HepG2 (cell line): ENCODE results near the gene TOMM20. TPM values are rescaled to one million over a fixed set of nuclear protein-coding genes. Genes with fewer than 3 reads are reported as not detected.

Experiments
- BCL6 ChIP-seq: IDR thresholded peaks from 2 replicates; pipeline ENCODE4 v1.6.1; 2016; ENCODE audit warnings: missing genetic modification reagents, missing compliant biosample characterization
- CBX1 ChIP-seq: IDR thresholded peaks from one replicate; pipeline ENCODE4 v1.6.1; 2016; ENCODE audit warnings: antibody characterized with exemption, low read depth
- CREM ChIP-seq, 2 experiments: sonication (generic) in 1 of 2; formaldehyde crosslinking in 1 of 2; IDR thresholded peaks; 2 replicates each; pipeline versions ENCODE4 v1.4.0 to v1.6.1; 2016 to 2020; ENCODE audit warnings: antibody characterized with exemption in 1 of 2, mild to moderate bottlenecking in 1 of 2, missing genetic modification reagents in 1 of 2
- FLYWCH1 ChIP-seq: sonication (generic); formaldehyde crosslinking; IDR thresholded peaks from 2 replicates; pipeline ENCODE4 v1.8.1; 2023; ENCODE audit warnings: mild to moderate bottlenecking, missing genetic modification reagents
- GATAD1 ChIP-seq: IDR thresholded peaks from 2 replicates; pipeline ENCODE4 v1.6.1; 2016; ENCODE audit warnings: missing genetic modification reagents, missing compliant biosample characterization
- GTF3A ChIP-seq: sonication (generic); formaldehyde crosslinking; conservative IDR thresholded peaks from 2 replicates; pipeline ENCODE4 v1.4.0; 2020; ENCODE audit warnings: mild to moderate bottlenecking, missing genetic modification reagents
- HOXA9 ChIP-seq: sonication (generic); formaldehyde crosslinking; IDR thresholded peaks from 2 replicates; pipeline ENCODE4 v1.8.1; 2022; ENCODE audit warnings: missing genetic modification reagents, mild to moderate bottlenecking, moderate library complexity, borderline replicate concordance
- KLF12 ChIP-seq: sonication (generic); formaldehyde crosslinking; IDR thresholded peaks from 2 replicates; pipeline ENCODE4 v1.4.0; 2020; ENCODE audit warnings: missing genetic modification reagents, borderline replicate concordance
- RCOR2 ChIP-seq: IDR thresholded peaks from 2 replicates; pipeline ENCODE4 v1.6.1; 2016; ENCODE audit warnings: missing biosample characterization, missing genetic modification reagents
- SNAI1 ChIP-seq: sonication (generic); formaldehyde crosslinking; IDR thresholded peaks from 2 replicates; pipeline ENCODE4 v1.5.0; 2020; ENCODE audit warnings: mild to moderate bottlenecking, missing genetic modification reagents, borderline replicate concordance
- SP5 ChIP-seq: IDR thresholded peaks from 2 replicates; pipeline ENCODE4 v1.6.1; 2016; ENCODE audit warnings: low read depth, borderline replicate concordance
- ZEB1 ChIP-seq: IDR thresholded peaks from 2 replicates; pipeline ENCODE4 v1.6.1; 2012; ENCODE audit warnings: mild to moderate bottlenecking, low read depth, inconsistent platforms; ENCODE audit not compliant: insufficient replicate concordance
- ZFP1 ChIP-seq: IDR thresholded peaks from 2 replicates; pipeline ENCODE4 v1.6.1; 2016
- ZNF629 ChIP-seq: sonication (generic); formaldehyde crosslinking; conservative IDR thresholded peaks from 2 replicates; pipeline ENCODE4 v1.5.0; 2020; ENCODE audit warnings: missing genetic modification reagents
- ZNF720 ChIP-seq: sonication (generic); formaldehyde crosslinking; IDR thresholded peaks from 2 replicates; pipeline ENCODE4 v1.4.0; 2020; ENCODE audit warnings: missing genetic modification reagents
- ZNF83 ChIP-seq: sonication (generic); formaldehyde crosslinking; IDR thresholded peaks from 2 replicates; pipeline ENCODE4 v1.4.0; 2020; ENCODE audit warnings: missing genetic modification reagents, mild to moderate bottlenecking, borderline replicate concordance
- polyA plus RNA-seq, 8 experiments: library from polyadenylated mRNA; depleted of rRNA in 3 of 8; stranded (reverse) in 7 of 8; unstranded in 1 of 8; fragments of >200 nt; fragmentation: Illumina TruSeq in 4 of 8; extraction: Trizol in 4 of 8; gene quantifications; 2 replicates each; pipeline versions ENCODE4 v1.2.1 to v1.2.3, GENCODE V29; 2011 to 2016; ENCODE audit warnings: low read depth in 4 of 8, missing spikeins in 1 of 8, mixed read lengths in 1 of 8; ENCODE audit not compliant: insufficient read depth in 1 of 8
- total RNA-seq, 5 experiments: library from RNA; depleted of rRNA; stranded (reverse); fragments of >200 nt; fragmentation: Illumina TruSeq; extraction: Trizol; gene quantifications; 2 replicates each; pipeline ENCODE4 v1.2.3, GENCODE V29; 2016; ENCODE audit warnings: low read depth in 1 of 5
- TF ChIP-seq, protein P1 (sequence below): fragments of 450-650 bp; IDR thresholded peaks from 2 replicates; pipeline ENCODE4 v1.6.1; 2016
- TF ChIP-seq, protein P2 (sequence below): sonication (generic); formaldehyde crosslinking; IDR thresholded peaks from 2 replicates; pipeline ENCODE4 v1.4.0; 2020; ENCODE audit warnings: mild to moderate bottlenecking, missing genetic modification reagents
- TF ChIP-seq, protein P3 (sequence below): sonication (generic); formaldehyde crosslinking; IDR thresholded peaks from 2 replicates; pipeline ENCODE4 v1.4.0; 2020; ENCODE audit warnings: missing genetic modification reagents, borderline replicate concordance
- TF ChIP-seq, protein P4 (sequence below): sonication (generic); formaldehyde crosslinking; IDR thresholded peaks from 2 replicates; pipeline ENCODE4 v1.4.0; 2020; ENCODE audit warnings: missing genetic modification reagents
- TF ChIP-seq, protein P5 (sequence below): IDR thresholded peaks from 2 replicates; pipeline ENCODE4 v1.6.1; 2018; ENCODE audit warnings: missing genetic modification reagents, mild to moderate bottlenecking, missing compliant biosample characterization

Gene TOMM20
- total and polyA plus RNA-seq, 2 of the 13 experiments (the other 11 are each of a cell fraction or from before 2014, with no cell fraction given) = 153 to 376 TPM

DNA sequence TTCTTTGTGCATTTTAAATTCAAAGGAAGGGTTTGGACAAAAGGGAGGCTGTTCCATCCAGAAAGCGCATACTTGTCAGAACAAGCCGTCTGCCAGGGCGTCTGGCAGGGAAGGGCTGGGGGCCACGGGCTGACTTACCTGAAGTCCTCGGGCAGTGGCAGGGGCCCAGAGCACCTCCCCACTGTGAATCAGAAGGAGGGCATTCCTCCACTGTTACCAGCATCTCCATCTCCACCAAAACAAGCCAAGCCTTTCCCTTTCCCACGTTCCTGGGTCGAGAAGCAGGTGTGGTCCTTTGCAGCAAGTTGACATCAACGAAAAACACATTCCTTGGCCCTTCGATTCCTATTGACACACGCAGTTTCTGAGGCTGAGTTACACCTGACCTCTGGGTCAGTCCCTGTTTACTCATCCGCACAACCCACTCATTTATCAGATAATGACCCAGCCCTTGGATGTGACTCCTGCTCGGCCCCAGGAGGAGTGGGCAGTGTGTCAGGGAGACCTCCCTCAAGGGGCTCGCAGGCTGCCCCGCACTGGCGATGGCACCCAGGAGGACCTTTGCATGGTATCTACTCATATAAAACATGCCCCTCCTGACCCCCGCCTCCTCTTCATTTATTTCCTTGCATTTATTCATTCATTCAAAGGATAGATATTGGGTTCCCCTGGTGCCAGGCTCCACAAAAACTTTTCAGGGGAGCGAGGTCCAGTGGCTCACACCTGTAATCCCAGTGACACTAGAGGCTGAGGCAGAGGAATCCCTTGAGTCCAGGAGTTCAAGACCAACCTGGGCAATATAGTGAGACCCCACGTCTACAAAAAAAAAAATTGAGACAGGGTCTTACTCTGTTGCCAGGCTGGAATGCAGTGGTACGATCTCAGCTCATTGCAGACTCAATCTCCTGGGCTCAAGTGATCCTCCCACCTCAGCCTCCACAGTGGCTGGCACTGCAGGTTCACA lies 60.2 kb downstream of the TOMM20 start (continued):
- TF ChIP-seq FLYWCH1 (CRISPR knock-in tag) (no peak), KLF12 (CRISPR knock-in tag) (peak; percentile 79; the same call in 1 of the 2 replicates), HOXA9 (no peak), ZFP1 (CRISPR knock-in tag) (0 out of 2 replicates have a peak, but pooled peaks have one; percentile 28), GTF3A (CRISPR knock-in tag) (no peak), ZNF83 (CRISPR knock-in tag) (no peak), ZNF629 (CRISPR knock-in tag) (peak; percentile 30; the same call in 1 of the 2 replicates), SP5 (peak; percentile 81), GATAD1 (CRISPR knock-in tag) (no peak; the same call in 1 of the 2 replicates), CBX1 (no peak), ZEB1 (no peak), ZNF720 (CRISPR knock-in tag) (no peak), RCOR2 (peak; percentile 77), BCL6 (peak; percentile 89), SNAI1 (no peak), CREM (IDR thresholded peaks at IDR 0.05) (peak; percentile 79), CREM (CRISPR knock-in tag; IDR thresholded peaks at IDR 0.05) (no peak)
- TF ChIP-seq, protein P1, sequence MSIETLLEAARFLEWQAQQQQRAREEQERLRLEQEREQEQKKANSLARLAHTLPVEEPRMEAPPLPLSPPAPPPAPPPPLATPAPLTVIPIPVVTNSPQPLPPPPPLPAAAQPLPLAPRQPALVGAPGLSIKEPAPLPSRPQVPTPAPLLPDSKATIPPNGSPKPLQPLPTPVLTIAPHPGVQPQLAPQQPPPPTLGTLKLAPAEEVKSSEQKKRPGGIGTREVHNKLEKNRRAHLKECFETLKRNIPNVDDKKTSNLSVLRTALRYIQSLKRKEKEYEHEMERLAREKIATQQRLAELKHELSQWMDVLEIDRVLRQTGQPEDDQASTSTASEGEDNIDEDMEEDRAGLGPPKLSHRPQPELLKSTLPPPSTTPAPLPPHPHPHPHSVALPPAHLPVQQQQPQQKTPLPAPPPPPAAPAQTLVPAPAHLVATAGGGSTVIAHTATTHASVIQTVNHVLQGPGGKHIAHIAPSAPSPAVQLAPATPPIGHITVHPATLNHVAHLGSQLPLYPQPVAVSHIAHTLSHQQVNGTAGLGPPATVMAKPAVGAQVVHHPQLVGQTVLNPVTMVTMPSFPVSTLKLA = no peak
- TF ChIP-seq, protein P2, sequence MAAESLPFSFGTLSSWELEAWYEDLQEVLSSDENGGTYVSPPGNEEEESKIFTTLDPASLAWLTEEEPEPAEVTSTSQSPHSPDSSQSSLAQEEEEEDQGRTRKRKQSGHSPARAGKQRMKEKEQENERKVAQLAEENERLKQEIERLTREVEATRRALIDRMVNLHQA = no peak
- TF ChIP-seq, protein P3, sequence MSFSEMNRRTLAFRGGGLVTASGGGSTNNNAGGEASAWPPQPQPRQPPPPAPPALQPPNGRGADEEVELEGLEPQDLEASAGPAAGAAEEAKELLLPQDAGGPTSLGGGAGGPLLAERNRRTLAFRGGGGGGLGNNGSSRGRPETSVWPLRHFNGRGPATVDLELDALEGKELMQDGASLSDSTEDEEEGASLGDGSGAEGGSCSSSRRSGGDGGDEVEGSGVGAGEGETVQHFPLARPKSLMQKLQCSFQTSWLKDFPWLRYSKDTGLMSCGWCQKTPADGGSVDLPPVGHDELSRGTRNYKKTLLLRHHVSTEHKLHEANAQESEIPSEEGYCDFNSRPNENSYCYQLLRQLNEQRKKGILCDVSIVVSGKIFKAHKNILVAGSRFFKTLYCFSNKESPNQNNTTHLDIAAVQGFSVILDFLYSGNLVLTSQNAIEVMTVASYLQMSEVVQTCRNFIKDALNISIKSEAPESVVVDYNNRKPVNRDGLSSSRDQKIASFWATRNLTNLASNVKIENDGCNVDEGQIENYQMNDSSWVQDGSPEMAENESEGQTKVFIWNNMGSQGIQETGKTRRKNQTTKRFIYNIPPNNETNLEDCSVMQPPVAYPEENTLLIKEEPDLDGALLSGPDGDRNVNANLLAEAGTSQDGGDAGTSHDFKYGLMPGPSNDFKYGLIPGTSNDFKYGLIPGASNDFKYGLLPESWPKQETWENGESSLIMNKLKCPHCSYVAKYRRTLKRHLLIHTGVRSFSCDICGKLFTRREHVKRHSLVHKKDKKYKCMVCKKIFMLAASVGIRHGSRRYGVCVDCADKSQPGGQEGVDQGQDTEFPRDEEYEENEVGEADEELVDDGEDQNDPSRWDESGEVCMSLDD (CRISPR knock-in tag) = peak; percentile 72; the same call in 1 of the 2 replicates
- TF ChIP-seq, protein P4, sequence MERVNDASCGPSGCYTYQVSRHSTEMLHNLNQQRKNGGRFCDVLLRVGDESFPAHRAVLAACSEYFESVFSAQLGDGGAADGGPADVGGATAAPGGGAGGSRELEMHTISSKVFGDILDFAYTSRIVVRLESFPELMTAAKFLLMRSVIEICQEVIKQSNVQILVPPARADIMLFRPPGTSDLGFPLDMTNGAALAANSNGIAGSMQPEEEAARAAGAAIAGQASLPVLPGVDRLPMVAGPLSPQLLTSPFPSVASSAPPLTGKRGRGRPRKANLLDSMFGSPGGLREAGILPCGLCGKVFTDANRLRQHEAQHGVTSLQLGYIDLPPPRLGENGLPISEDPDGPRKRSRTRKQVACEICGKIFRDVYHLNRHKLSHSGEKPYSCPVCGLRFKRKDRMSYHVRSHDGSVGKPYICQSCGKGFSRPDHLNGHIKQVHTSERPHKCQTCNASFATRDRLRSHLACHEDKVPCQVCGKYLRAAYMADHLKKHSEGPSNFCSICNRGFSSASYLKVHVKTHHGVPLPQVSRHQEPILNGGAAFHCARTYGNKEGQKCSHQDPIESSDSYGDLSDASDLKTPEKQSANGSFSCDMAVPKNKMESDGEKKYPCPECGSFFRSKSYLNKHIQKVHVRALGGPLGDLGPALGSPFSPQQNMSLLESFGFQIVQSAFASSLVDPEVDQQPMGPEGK (CRISPR knock-in tag) = peak; percentile 76
- TF ChIP-seq, protein P5, sequence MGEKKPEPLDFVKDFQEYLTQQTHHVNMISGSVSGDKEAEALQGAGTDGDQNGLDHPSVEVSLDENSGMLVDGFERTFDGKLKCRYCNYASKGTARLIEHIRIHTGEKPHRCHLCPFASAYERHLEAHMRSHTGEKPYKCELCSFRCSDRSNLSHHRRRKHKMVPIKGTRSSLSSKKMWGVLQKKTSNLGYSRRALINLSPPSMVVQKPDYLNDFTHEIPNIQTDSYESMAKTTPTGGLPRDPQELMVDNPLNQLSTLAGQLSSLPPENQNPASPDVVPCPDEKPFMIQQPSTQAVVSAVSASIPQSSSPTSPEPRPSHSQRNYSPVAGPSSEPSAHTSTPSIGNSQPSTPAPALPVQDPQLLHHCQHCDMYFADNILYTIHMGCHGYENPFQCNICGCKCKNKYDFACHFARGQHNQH (CRISPR knock-in tag) = peak; percentile 95
